ENCODE data around the gene SCN1B.

DNA sequence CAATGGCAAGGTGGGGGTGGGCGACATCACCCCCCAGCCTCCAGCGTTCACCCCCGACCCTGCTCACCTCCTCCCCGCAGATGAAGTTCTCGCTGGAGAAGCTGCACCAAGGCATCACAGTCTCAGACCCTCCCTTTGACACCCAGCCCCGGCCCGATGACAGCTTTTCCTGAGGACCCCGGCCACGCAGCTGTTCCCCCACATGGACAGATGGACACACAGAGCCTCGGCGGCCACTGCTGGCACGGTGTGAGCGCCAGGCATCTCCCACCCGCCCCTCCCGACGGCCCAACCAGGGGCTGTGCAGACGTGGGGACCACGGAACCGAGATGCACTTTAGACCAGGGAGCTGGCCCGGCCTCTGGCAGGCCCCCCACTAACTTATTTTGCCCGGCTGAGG, 4.3 kb upstream of the SCN1B start:
- TF ChIP-seq POLR2A (IDR thresholded peaks at IDR 0.05), result no peak
- TF ChIP-seq, protein P1, sequence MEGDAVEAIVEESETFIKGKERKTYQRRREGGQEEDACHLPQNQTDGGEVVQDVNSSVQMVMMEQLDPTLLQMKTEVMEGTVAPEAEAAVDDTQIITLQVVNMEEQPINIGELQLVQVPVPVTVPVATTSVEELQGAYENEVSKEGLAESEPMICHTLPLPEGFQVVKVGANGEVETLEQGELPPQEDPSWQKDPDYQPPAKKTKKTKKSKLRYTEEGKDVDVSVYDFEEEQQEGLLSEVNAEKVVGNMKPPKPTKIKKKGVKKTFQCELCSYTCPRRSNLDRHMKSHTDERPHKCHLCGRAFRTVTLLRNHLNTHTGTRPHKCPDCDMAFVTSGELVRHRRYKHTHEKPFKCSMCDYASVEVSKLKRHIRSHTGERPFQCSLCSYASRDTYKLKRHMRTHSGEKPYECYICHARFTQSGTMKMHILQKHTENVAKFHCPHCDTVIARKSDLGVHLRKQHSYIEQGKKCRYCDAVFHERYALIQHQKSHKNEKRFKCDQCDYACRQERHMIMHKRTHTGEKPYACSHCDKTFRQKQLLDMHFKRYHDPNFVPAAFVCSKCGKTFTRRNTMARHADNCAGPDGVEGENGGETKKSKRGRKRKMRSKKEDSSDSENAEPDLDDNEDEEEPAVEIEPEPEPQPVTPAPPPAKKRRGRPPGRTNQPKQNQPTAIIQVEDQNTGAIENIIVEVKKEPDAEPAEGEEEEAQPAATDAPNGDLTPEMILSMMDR (IDR thresholded peaks at IDR 0.05), result no peak

All from tibial nerve (tissue), 3 donors.